ENCODE data around the gene SDK2. TPM values are rescaled to one million over a fixed set of nuclear protein-coding genes. Genes with fewer than 3 reads are reported as not detected.

SDK2 gene
- total and polyA plus RNA-seq, 9 of the 15 experiments (the other 6 are each of a cell fraction or from before 2014, with no cell fraction given), result 0.04 TPM; not detected in 8

GRCh38 chr17:73304438-73304837, 339.8 kb downstream of the SDK2 start (continued):
- no peak for TF ChIP-seq RFX1 (IDR thresholded peaks at IDR 0.05)
- TF ChIP-seq CCAR2 (IDR thresholded peaks at IDR 0.05; ENCODE audit: low read depth, low read length), result no peak
- no peak for TF ChIP-seq ZNF347 (CRISPR knock-in tag; IDR thresholded peaks at IDR 0.05; ENCODE audit: low read depth)
- TF ChIP-seq ZNF75A (CRISPR knock-in tag; IDR thresholded peaks at IDR 0.05), result no peak
- TF ChIP-seq, protein P1, sequence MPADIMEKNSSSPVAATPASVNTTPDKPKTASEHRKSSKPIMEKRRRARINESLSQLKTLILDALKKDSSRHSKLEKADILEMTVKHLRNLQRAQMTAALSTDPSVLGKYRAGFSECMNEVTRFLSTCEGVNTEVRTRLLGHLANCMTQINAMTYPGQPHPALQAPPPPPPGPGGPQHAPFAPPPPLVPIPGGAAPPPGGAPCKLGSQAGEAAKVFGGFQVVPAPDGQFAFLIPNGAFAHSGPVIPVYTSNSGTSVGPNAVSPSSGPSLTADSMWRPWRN (IDR thresholded peaks at IDR 0.05; ENCODE audit: low read depth), result 0 out of 2 replicates have a peak, but pooled peaks have one; percentile 38
- no peak for TF ChIP-seq SUPT5H (IDR thresholded peaks at IDR 0.05)
- no peak for TF ChIP-seq NCOA2 (IDR thresholded peaks at IDR 0.05; ENCODE audit: partially characterized antibody in 2 of 2)
- no peak for TF ChIP-seq YBX1 (IDR thresholded peaks at IDR 0.05)
- no peak for TF ChIP-seq ZNF239 (CRISPR knock-in tag; IDR thresholded peaks at IDR 0.05)
- no peak for TF ChIP-seq SMARCC2 (IDR thresholded peaks at IDR 0.05; ENCODE audit: low read depth)
- no peak for TF ChIP-seq ZFPM2 (CRISPR knock-in tag; IDR thresholded peaks at IDR 0.05)
- TF ChIP-seq, protein P2, sequence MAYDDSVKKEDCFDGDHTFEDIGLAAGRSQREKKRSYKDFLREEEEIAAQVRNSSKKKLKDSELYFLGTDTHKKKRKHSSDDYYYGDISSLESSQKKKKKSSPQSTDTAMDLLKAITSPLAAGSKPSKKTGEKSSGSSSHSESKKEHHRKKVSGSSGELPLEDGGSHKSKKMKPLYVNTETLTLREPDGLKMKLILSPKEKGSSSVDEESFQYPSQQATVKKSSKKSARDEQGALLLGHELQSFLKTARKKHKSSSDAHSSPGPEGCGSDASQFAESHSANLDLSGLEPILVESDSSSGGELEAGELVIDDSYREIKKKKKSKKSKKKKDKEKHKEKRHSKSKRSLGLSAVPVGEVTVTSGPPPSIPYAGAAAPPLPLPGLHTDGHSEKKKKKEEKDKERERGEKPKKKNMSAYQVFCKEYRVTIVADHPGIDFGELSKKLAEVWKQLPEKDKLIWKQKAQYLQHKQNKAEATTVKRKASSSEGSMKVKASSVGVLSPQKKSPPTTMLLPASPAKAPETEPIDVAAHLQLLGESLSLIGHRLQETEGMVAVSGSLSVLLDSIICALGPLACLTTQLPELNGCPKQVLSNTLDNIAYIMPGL (CRISPR knock-in tag; IDR thresholded peaks at IDR 0.05), result no peak
- no peak for TF ChIP-seq MXD1 (CRISPR knock-in tag; IDR thresholded peaks at IDR 0.05; ENCODE audit: borderline replicate concordance, poor library complexity, severe bottlenecking)
- TF ChIP-seq, protein P3, sequence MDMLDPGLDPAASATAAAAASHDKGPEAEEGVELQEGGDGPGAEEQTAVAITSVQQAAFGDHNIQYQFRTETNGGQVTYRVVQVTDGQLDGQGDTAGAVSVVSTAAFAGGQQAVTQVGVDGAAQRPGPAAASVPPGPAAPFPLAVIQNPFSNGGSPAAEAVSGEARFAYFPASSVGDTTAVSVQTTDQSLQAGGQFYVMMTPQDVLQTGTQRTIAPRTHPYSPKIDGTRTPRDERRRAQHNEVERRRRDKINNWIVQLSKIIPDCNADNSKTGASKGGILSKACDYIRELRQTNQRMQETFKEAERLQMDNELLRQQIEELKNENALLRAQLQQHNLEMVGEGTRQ (CRISPR knock-in tag; IDR thresholded peaks at IDR 0.05), result peak; percentile 56
- TF ChIP-seq L3MBTL2 (IDR thresholded peaks at IDR 0.05), result no peak
- no peak for TF ChIP-seq NR2C1 (IDR thresholded peaks at IDR 0.05)
- TF ChIP-seq NR2C1 (tag; IDR thresholded peaks at IDR 0.05), result no peak
- no peak for TF ChIP-seq ZNF764 (CRISPR knock-in tag; IDR thresholded peaks at IDR 0.05; ENCODE audit: low read depth)
- no peak for TF ChIP-seq TBL1XR1 (IDR thresholded peaks at IDR 0.05; ENCODE audit: low read length in 2 of 2)
- TF ChIP-seq ESRRB (CRISPR knock-in tag; IDR thresholded peaks at IDR 0.05; ENCODE audit: borderline replicate concordance), result no peak
- TF ChIP-seq GATAD2B (IDR thresholded peaks at IDR 0.05; ENCODE audit: borderline replicate concordance), result no peak
- TF ChIP-seq RCOR1 (IDR thresholded peaks at IDR 0.05; ENCODE audit: borderline replicate concordance in 1 of 2, low read depth in 2 of 2, low read length in 2 of 2), result peak in 1 of 2 experiments; percentile 34; a peak in 1 of 4 replicates
- no peak for TF ChIP-seq GTF2A2 (tag; IDR thresholded peaks at IDR 0.05)
- TF ChIP-seq E2F1 (CRISPR knock-in tag; IDR thresholded peaks at IDR 0.05), result no peak
- TF ChIP-seq, protein P4, sequence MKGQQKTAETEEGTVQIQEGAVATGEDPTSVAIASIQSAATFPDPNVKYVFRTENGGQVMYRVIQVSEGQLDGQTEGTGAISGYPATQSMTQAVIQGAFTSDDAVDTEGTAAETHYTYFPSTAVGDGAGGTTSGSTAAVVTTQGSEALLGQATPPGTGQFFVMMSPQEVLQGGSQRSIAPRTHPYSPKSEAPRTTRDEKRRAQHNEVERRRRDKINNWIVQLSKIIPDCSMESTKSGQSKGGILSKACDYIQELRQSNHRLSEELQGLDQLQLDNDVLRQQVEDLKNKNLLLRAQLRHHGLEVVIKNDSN (CRISPR knock-in tag; IDR thresholded peaks at IDR 0.05), result peak; percentile 32; the same call in 1 of the 2 replicates
- no peak for TF ChIP-seq CBX3 (IDR thresholded peaks at IDR 0.05; ENCODE audit: borderline replicate concordance in 1 of 2, low read length in 2 of 2)

Data from K562 (cell line).